Hematopoietic multipotent progenitor cell treated with erythropoietin and hydrocortisone succinate and interleukin-3 and kit ligand, for 6 days (in vitro differentiated cells): ENCODE data around the gene DPH1.

Experiments
- DNase-seq: peaks from one replicate; pipeline ENCODE4 v3.0.0-alpha.2; 2015

Gene DPH1

GRCh38 chr17:2064520-2064971 lies 34.6 kb downstream of the DPH1 start:
- DNase-seq: no peak

GRCh38 chr17:2064980-2065785 lies 35.2 kb downstream of the DPH1 start:
- DNase-seq: peak; percentile 76

GRCh38 chr17:2065949-2066400 lies 36.0 kb downstream of the DPH1 start:
- DNase-seq: no peak

- DNase-seq: no peak
Observed at GRCh38 chr17:2067048-2067561, 37.2 kb downstream of the DPH1 start.

GRCh38 chr17:2067608-2068024 lies 37.7 kb downstream of the DPH1 start:
- DNase-seq: no peak

- no peak for DNase-seq
Observed at GRCh38 chr17:2068031-2068518, 38.1 kb downstream of the DPH1 start.

GRCh38 chr17:2068519-2069051 lies 38.6 kb downstream of the DPH1 start:
- no peak for DNase-seq

- DNase-seq: no peak
Observed at GRCh38 chr17:2070241-2071023, 40.5 kb downstream of the DPH1 start.

GRCh38 chr17:2071024-2071385 lies 41.1 kb downstream of the DPH1 start:
- DNase-seq: no peak

- no peak for DNase-seq
Observed at GRCh38 chr17:2071455-2072281, 41.7 kb downstream of the DPH1 start.

- no peak for DNase-seq
Observed at GRCh38 chr17:2074919-2075318, 45.0 kb downstream of the DPH1 start.

- no peak for DNase-seq
Observed at GRCh38 chr17:2075336-2076086, 45.6 kb downstream of the DPH1 start.

GRCh38 chr17:2076087-2076984 lies 46.4 kb downstream of the DPH1 start:
- DNase-seq: no peak

- DNase-seq: no peak
Observed at GRCh38 chr17:2077040-2077439, 47.1 kb downstream of the DPH1 start.

GRCh38 chr17:2081564-2081963 lies 51.6 kb downstream of the DPH1 start:
- no peak for DNase-seq

GRCh38 chr17:2082003-2082781 lies 52.2 kb downstream of the DPH1 start:
- DNase-seq: no peak

- DNase-seq: peak; percentile 48
Observed at GRCh38 chr17:2083613-2084035, 53.7 kb downstream of the DPH1 start.

GRCh38 chr17:2084036-2084765 lies 54.2 kb downstream of the DPH1 start:
- no peak for DNase-seq
